Neutrophil (primary cell): ENCODE results near the gene STK40.

Experiments used
- H3K27ac ChIP-seq: fragments of 200-600 bp; sonication (generic); 2 replicates; pipeline ENCODE4 v1.5.1; 2016; ENCODE audit warnings: mild to moderate bottlenecking, moderate library complexity
- H3K27me3 ChIP-seq: fragments of 200-600 bp; sonication (generic); 2 replicates; pipeline ENCODE4 v1.6.0; 2016; ENCODE audit warnings: mild to moderate bottlenecking
- H3K36me3 ChIP-seq: fragments of 200-600 bp; sonication (generic); 2 replicates; pipeline ENCODE4 v1.5.1; 2017
- H3K4me1 ChIP-seq, 2 experiments: fragments of 200-600 bp in 1 of 2; sonication (generic) in 1 of 2; 1 replicate in 1 of 2; 2 replicates in 1 of 2; pipeline versions ENCODE4 v1.5.1 to v1.6.1; 2013 to 2016; ENCODE audit warnings: low read depth in 1 of 2, low read length in 1 of 2, mild to moderate bottlenecking in 1 of 2, moderate library complexity in 1 of 2; ENCODE audit not compliant: control insufficient read depth in 1 of 2, insufficient read depth in 1 of 2
- H3K4me3 ChIP-seq, 2 experiments: fragments of 200-600 bp in 1 of 2; sonication (generic) in 1 of 2; 1 replicate in 1 of 2; 2 replicates in 1 of 2; pipeline ENCODE4 v1.5.1; 2013 to 2016; ENCODE audit warnings: low read depth in 1 of 2, low read length in 1 of 2, mild to moderate bottlenecking in 1 of 2, moderate library complexity in 1 of 2
- H3K9me3 ChIP-seq: fragments of 200-600 bp; sonication (generic); 2 replicates; pipeline ENCODE4 v1.5.1; 2016
- TF ChIP-seq, protein P1 (sequence below): fragments of 200-600 bp; sonication (generic); IDR thresholded peaks from 2 replicates; pipeline ENCODE4 v1.5.1; 2016; ENCODE audit warnings: antibody characterized with exemption

Gene STK40

DNA sequence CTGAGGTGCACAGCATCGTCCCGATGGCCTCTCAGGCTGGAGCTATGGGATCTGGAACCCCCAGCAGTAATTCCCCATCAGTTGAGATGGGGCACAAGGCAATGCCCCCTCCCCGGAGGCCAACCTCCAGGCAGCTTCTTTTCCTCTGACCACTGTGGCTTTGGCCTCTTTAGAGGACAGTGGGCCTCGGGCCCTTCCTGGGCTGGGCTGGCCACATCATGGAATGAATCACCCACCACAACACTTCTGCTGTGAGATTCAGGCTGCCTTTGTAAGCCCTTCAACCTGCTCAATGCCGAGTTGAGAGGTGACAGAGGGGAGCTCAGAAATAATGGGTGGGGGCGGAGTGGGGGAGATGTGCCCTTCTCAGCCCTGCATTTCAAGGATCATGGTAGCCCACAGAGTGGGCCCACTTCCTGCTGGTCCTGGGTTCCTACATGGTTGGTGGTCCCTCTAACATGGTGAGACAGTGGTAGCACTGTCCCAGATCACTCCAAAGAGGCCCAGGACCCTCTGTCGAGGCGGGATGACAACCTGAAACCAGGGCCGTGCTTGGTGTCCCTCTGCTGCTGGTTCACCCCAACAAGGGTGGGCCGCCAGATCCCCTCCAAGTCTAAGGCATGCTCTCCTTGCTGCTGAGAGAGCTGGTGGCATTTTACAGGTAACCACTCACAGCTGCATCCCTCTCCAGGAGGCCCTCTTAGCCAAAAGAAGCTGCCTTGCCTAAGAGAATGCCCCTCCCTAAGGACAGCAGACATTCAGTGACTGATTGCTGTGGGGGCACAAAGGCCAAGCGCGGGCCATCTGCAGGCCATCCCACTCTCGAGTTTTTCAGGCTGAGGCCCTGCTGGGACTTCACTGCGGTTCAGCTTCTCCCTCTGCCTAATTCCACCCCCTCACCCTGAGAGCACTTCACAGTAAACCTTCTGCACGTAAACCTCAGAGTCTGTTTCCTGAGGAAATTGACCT, 32.5 kb downstream of the STK40 start:
- no peaks in the 10 kb centered on the region for H3K9me3 ChIP-seq
- peaks cover 92% of the 10 kb centered on the region for H3K36me3 ChIP-seq
- H3K27ac ChIP-seq, result peak overlapping the region; percentile 99
- H3K4me1 ChIP-seq, result peaks cover 43 to 49% of the 10 kb centered on the region in 2 experiments
- no peaks in the 10 kb centered on the region for H3K27me3 ChIP-seq
- no peak overlapping the region for H3K4me3 ChIP-seq
- TF ChIP-seq, protein P1, sequence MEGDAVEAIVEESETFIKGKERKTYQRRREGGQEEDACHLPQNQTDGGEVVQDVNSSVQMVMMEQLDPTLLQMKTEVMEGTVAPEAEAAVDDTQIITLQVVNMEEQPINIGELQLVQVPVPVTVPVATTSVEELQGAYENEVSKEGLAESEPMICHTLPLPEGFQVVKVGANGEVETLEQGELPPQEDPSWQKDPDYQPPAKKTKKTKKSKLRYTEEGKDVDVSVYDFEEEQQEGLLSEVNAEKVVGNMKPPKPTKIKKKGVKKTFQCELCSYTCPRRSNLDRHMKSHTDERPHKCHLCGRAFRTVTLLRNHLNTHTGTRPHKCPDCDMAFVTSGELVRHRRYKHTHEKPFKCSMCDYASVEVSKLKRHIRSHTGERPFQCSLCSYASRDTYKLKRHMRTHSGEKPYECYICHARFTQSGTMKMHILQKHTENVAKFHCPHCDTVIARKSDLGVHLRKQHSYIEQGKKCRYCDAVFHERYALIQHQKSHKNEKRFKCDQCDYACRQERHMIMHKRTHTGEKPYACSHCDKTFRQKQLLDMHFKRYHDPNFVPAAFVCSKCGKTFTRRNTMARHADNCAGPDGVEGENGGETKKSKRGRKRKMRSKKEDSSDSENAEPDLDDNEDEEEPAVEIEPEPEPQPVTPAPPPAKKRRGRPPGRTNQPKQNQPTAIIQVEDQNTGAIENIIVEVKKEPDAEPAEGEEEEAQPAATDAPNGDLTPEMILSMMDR, result no peak

DNA sequence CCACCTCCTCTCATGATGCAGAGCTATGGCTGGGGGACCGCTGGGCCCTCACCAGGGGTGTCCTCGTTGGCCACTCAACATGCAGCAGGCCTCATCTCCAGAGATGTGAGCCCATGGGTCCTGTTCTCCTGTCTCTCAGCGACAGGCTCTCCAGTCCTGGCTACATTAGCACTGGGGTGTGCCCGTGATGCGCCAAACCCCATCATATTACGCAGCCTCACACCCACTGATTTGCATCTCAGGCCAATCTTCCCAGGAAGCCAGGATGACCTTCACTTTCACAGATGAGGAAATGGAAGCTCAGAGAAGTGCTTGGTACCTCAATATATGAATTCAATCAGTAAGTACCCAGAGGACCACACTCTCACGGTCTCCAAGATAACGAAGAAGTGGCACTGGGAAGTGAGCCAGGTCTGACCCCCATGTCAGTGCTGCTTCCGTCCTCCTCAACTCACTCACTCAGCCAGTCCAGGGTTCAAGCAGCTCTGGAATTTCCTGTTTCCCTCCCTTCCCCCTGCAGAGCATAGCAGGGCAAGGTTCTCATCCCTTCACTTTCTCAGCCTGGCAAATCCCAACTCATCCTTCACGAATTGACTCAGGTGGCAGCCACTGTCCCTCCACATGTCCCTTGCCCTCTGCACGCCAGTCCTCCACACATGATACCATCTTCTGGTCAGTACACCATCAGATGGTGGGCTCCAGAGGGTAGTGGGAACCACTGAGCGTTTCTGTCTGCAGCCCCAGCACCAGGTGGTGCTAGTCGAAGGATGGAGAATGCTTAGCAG, 33.4 kb downstream of the STK40 start:
- TF ChIP-seq, protein P1, result no peak
- Histone ChIP-seq H3K9me3 (no peaks in the 10 kb centered on the region), H3K4me3 (no peak overlapping the region), H3K27me3 (no peaks in the 10 kb centered on the region), H3K4me1 (peaks cover 44 to 51% of the 10 kb centered on the region in 2 experiments), H3K36me3 (peaks cover 92% of the 10 kb centered on the region), H3K27ac (peak overlapping the region; percentile 99)

DNA sequence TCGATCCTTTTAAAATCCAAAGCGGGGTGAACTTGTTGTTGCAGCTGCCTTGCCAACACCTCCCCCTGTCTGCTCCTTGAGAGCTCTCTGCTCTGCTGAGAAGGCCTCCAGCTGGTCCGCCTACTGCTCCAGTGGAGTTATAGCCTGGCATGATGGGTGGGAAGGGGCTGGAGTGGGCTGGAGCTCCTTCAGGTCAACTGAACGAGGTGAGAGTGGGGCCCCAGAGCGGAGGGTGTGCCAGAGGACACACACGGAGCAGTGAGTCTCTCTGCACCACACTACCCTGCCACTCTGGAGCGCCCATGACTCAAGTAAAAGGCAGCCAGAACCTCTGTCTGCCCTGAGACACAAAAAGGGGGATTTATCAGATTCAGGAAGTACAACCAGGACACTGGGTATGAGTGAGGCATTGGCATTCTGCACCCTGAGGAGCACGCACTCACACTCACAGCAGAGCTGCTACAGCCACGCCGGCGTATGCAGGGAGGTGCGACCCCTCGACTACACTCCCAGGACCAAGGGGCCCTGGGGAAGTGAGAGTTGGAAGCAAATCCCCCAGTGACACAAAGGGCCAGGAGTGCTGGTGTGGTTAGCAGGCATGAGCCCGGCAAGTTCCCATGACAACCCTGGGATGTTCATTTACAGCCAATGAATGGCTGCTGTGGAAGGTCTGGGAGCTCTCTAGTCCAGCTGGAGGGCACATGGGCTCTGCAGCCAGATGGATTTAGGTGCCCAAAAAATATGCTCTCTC, 34.3 kb downstream of the STK40 start:
- Histone ChIP-seq H3K4me1 (peaks cover 47 to 51% of the 10 kb centered on the region in 2 experiments), H3K4me3 (peak overlapping the region; percentile 26 to 50), H3K36me3 (peaks cover 92% of the 10 kb centered on the region)

DNA sequence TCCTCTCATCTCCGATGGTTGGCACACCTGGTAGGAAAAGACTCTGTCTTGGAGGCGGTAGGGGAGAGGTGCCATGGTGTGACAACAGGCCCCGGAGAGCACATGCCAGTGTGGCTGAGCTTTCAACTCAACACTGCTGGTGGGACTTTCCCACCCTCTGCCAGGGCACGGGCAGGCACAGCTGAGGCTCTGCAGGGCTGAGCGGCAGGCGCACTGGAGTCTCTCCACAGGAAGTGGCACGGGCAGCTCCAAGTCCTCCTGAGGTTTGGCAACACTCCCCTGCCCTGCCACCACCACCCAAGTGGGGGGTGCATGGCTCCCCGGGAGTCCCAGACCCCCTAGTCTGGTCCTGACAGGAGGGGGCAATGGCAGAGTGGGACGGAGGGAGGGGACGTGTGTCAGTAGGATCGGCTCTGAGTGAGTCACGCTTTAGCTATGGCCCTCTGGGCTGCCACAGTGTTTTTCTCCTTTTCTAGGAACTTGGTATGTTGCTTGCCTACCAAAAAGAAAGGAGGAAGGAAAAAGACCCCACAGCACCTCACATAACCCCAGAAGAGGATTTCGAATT, 35.0 kb downstream of the STK40 start:
- TF ChIP-seq, protein P1, result no peak
- peaks cover 47 to 51% of the 10 kb centered on the region in 2 experiments for H3K4me1 ChIP-seq
- H3K4me3 ChIP-seq, result peak overlapping the region; percentile 26 to 50
- peaks cover 91% of the 10 kb centered on the region for H3K36me3 ChIP-seq
- H3K27me3 ChIP-seq, result no peaks in the 10 kb centered on the region
- peak overlapping the region; percentile 99 for H3K27ac ChIP-seq
- H3K9me3 ChIP-seq, result no peaks in the 10 kb centered on the region

More for the DNA sequence above, 34.3 kb downstream of the STK40 start:
- TF ChIP-seq, protein P1, result no peak
- H3K9me3 ChIP-seq, result no peaks in the 10 kb centered on the region
- peak overlapping the region; percentile 99 for H3K27ac ChIP-seq
- no peaks in the 10 kb centered on the region for H3K27me3 ChIP-seq

DNA sequence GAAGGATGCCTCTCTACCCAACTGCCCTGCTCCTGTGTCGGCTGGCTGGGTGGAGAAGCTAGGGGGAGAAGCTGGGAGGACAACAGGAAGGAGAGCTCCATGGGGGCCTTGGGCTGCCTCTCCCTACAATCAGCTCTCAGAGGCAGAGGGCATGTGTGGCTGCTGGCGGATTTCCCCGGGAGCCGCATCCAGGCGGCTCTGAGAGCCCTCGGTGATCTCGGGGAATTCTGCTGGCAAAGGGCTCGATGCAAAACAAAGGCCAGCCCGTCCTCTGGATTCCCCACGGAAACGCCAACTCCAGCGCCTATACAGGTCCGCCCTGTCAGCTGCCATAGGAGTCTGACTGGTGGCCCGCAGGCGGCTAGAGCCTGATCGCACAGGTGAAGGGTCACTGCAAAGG, 35.9 kb downstream of the STK40 start:
- Histone ChIP-seq H3K27ac (peak overlapping the region; percentile 99), H3K4me3 (peak overlapping the region; percentile 4 to 50), H3K27me3 (no peaks in the 10 kb centered on the region), H3K4me1 (peaks cover 47 to 51% of the 10 kb centered on the region in 2 experiments), H3K9me3 (no peaks in the 10 kb centered on the region), H3K36me3 (peaks cover 91% of the 10 kb centered on the region)
- TF ChIP-seq, protein P1, result no peak
